Trophoblast cell (in vitro differentiated cells and primary cell): ENCODE data around the gene MIGA2.

Source experiments
- DNase-seq, 2 donors: peaks; one replicate each; pipeline ENCODE4 v3.0.0-alpha.2; 2016
- H2AFZ ChIP-seq: 2 replicates; pipeline ENCODE4 v1.6.1; 2013; ENCODE audit warnings: low read length, moderate library complexity, mild to moderate bottlenecking; ENCODE audit not compliant: insufficient read depth, poor library complexity
- H2AK5ac ChIP-seq: 2 replicates; pipeline ENCODE4 v1.6.1; 2013; ENCODE audit warnings: mild to moderate bottlenecking, low read length
- H2BK120ac ChIP-seq: 2 replicates; pipeline ENCODE4 v1.6.1; 2013; ENCODE audit warnings: low read length, mild to moderate bottlenecking, moderate library complexity; ENCODE audit not compliant: insufficient read depth, poor library complexity
- H2BK12ac ChIP-seq: 2 replicates; pipeline ENCODE4 v1.6.1; 2013; ENCODE audit warnings: mild to moderate bottlenecking, low read length, moderate library complexity
- H2BK5ac ChIP-seq: 2 replicates; pipeline ENCODE4 v1.6.1; 2013; ENCODE audit warnings: low read length, low read depth, moderate library complexity, mild to moderate bottlenecking; ENCODE audit not compliant: poor library complexity
- H3K14ac ChIP-seq: 2 replicates; pipeline ENCODE4 v1.6.1; 2013; ENCODE audit warnings: mild to moderate bottlenecking, low read length
- H3K18ac ChIP-seq: 2 replicates; pipeline ENCODE4 v1.6.1; 2013; ENCODE audit warnings: mild to moderate bottlenecking, low read length
- H3K23ac ChIP-seq: 2 replicates; pipeline ENCODE4 v1.6.1; 2013; ENCODE audit warnings: low read length
- H3K27ac ChIP-seq: 2 replicates; pipeline ENCODE4 v1.5.1; 2013; ENCODE audit warnings: low read depth, mild to moderate bottlenecking, inconsistent platforms, low read length, moderate library complexity
- H3K27me3 ChIP-seq: 2 replicates; pipeline ENCODE4 v1.6.1; 2013; ENCODE audit warnings: inconsistent platforms, mild to moderate bottlenecking, low read length, moderate library complexity; ENCODE audit not compliant: insufficient read depth
- H3K36me3 ChIP-seq, 2 experiments: 1 replicate in 1 of 2; 2 replicates in 1 of 2; pipeline ENCODE4 v1.6.1; 2013; ENCODE audit warnings: low read length in 2 of 2, mild to moderate bottlenecking in 2 of 2, moderate library complexity in 1 of 2; ENCODE audit not compliant: insufficient read depth in 2 of 2, control insufficient read depth in 1 of 2
- H3K4ac ChIP-seq: 2 replicates; pipeline ENCODE4 v1.6.1; 2013; ENCODE audit warnings: low read depth, mild to moderate bottlenecking, low read length, moderate library complexity
- H3K4me1 ChIP-seq, 2 experiments: 1 replicate in 1 of 2; 2 replicates in 1 of 2; pipeline ENCODE4 v1.6.1; 2013; ENCODE audit warnings: low read length in 2 of 2, mild to moderate bottlenecking in 2 of 2, moderate library complexity in 1 of 2; ENCODE audit not compliant: insufficient read depth in 2 of 2, control insufficient read depth in 1 of 2
- H3K4me2 ChIP-seq: 2 replicates; pipeline ENCODE4 v1.6.1; 2013; ENCODE audit warnings: inconsistent platforms, mild to moderate bottlenecking, low read length, moderate library complexity
- H3K4me3 ChIP-seq: 2 replicates; pipeline ENCODE4 v1.5.1; 2013; ENCODE audit warnings: mild to moderate bottlenecking, low read depth, low read length, inconsistent platforms
- H3K79me1 ChIP-seq: one replicate; pipeline ENCODE4 v1.6.1; 2013; ENCODE audit warnings: low read length
- H3K79me2 ChIP-seq: 2 replicates; pipeline ENCODE4 v1.6.1; 2013; ENCODE audit warnings: low read length, mild to moderate bottlenecking; ENCODE audit not compliant: control insufficient read depth, insufficient read depth, poor library complexity
- H3K9ac ChIP-seq: 2 replicates; pipeline ENCODE4 v1.6.1; 2013; ENCODE audit warnings: mild to moderate bottlenecking, low read length
- H3K9me3 ChIP-seq: 2 replicates; pipeline ENCODE4 v1.6.1; 2013; ENCODE audit warnings: low read depth, mild to moderate bottlenecking, control low read depth, inconsistent platforms, low read length; ENCODE audit not compliant: insufficient read depth
- H4K12ac ChIP-seq: 2 replicates; pipeline ENCODE4 v1.6.1; 2013; ENCODE audit warnings: low read depth, mild to moderate bottlenecking, low read length, moderate library complexity
- H4K8ac ChIP-seq: 2 replicates; pipeline ENCODE4 v1.6.1; 2013; ENCODE audit warnings: low read depth, mild to moderate bottlenecking, low read length, moderate library complexity
- H4K91ac ChIP-seq: one replicate; pipeline ENCODE4 v1.6.1; 2013; ENCODE audit warnings: low read depth, mild to moderate bottlenecking, low read length, moderate library complexity
- WGBS: extraction: QIAGEN DNeasy Blood & Tissue Kit; methylation state at CpG from one replicate; pipeline ENCODE4 v1.1.7; 2013; ENCODE audit warnings: missing lambda C conversion rate; ENCODE audit not compliant: insufficient read length, insufficient coverage; ENCODE audit errors: extremely low coverage; 5-methylcytosine and 5-hydroxymethylcytosine counted together

Gene MIGA2

GRCh38 chr9:128995791-128996190, 40.6 kb upstream of the MIGA2 start:
- no peak overlapping the region for H3K9ac ChIP-seq
- H3K36me3 ChIP-seq, result peaks cover 48 to 59% of the 10 kb centered on the region in 2 experiments
- H3K14ac ChIP-seq, result no peak overlapping the region
- H4K91ac ChIP-seq, result no peak overlapping the region
- H3K27ac ChIP-seq, result no peak overlapping the region
- no peak overlapping the region for H2BK12ac ChIP-seq
- no peak overlapping the region for H4K12ac ChIP-seq
- no CpG with 5 or more reads among the region's 5 CpGs for WGBS
- H3K79me2 ChIP-seq, result no peaks in the 10 kb centered on the region
- H3K4me1 ChIP-seq, result no peaks in the 10 kb centered on the region
- H3K4me3 ChIP-seq, result no peak overlapping the region
- H3K4me2 ChIP-seq, result no peak overlapping the region
- no peak overlapping the region for H2BK5ac ChIP-seq
- H3K9me3 ChIP-seq, result peaks cover 3% of the 10 kb centered on the region
- H3K18ac ChIP-seq, result no peak overlapping the region
- H2AFZ ChIP-seq, result no peak overlapping the region
- no peak overlapping the region for H3K4ac ChIP-seq
- H3K27me3 ChIP-seq, result no peaks in the 10 kb centered on the region
- H4K8ac ChIP-seq, result no peak overlapping the region
- H2AK5ac ChIP-seq, result no peak overlapping the region
- H3K23ac ChIP-seq, result no peak overlapping the region
- no peak for DNase-seq
- H2BK120ac ChIP-seq, result no peak overlapping the region
- no peaks in the 10 kb centered on the region for H3K79me1 ChIP-seq

- H3K4me2 ChIP-seq, result no peak overlapping the region
- H3K4me1 ChIP-seq, result no peaks in the 10 kb centered on the region
- H2BK5ac ChIP-seq, result no peak overlapping the region
- no peak overlapping the region for H4K8ac ChIP-seq
- no peaks in the 10 kb centered on the region for H3K79me2 ChIP-seq
- H3K79me1 ChIP-seq, result no peaks in the 10 kb centered on the region
- no peak overlapping the region for H4K91ac ChIP-seq
- H3K27me3 ChIP-seq, result no peaks in the 10 kb centered on the region
- no peak overlapping the region for H3K27ac ChIP-seq
- no peak overlapping the region for H3K14ac ChIP-seq
- no peak overlapping the region for H2BK12ac ChIP-seq
- no peak overlapping the region for H2AK5ac ChIP-seq
- no peak overlapping the region for H3K4me3 ChIP-seq
- no peak overlapping the region for H2AFZ ChIP-seq
- no peak overlapping the region for H3K23ac ChIP-seq
- H3K18ac ChIP-seq, result no peak overlapping the region
- no CpG with 5 or more reads among the region's 6 CpGs for WGBS
- peaks cover 7% of the 10 kb centered on the region for H3K9me3 ChIP-seq
- H4K12ac ChIP-seq, result no peak overlapping the region
- H3K9ac ChIP-seq, result no peak overlapping the region
- no peak for DNase-seq
- peaks cover 62 to 78% of the 10 kb centered on the region in 2 experiments for H3K36me3 ChIP-seq
- no peak overlapping the region for H3K4ac ChIP-seq
- H2BK120ac ChIP-seq, result no peak overlapping the region
Observed at GRCh38 chr9:128998462-128998861, 38.0 kb upstream of the MIGA2 start.

- Histone ChIP-seq H2BK12ac (no peak overlapping the region), H3K23ac (no peak overlapping the region)
- no CpG with 5 or more reads among the region's 13 CpGs for WGBS
Observed at GRCh38 chr9:128999581-129000206, 36.7 kb upstream of the MIGA2 start.

GRCh38 chr9:129001504-129002325, 34.7 kb upstream of the MIGA2 start:
- Histone ChIP-seq H3K9me3 (peaks cover 7% of the 10 kb centered on the region), H3K4me2 (no peak overlapping the region), H3K4me1 (no peaks in the 10 kb centered on the region), H3K27me3 (no peaks in the 10 kb centered on the region), H4K91ac (no peak overlapping the region), H3K79me1 (no peaks in the 10 kb centered on the region), H3K27ac (no peak overlapping the region), H2BK120ac (no peak overlapping the region), H3K9ac (no peak overlapping the region), H3K4ac (no peak overlapping the region), H3K79me2 (no peaks in the 10 kb centered on the region), H3K14ac (no peak overlapping the region), H2BK12ac (no peak overlapping the region), H2AK5ac (no peak overlapping the region), H3K23ac (no peak overlapping the region), H4K8ac (no peak overlapping the region), H3K4me3 (no peak overlapping the region), H4K12ac (no peak overlapping the region), H3K18ac (no peak overlapping the region), H2BK5ac (no peak overlapping the region), H2AFZ (no peak overlapping the region), H3K36me3 (peaks cover 70 to 78% of the 10 kb centered on the region in 2 experiments)
- WGBS, result no CpG with 5 or more reads among the region's 10 CpGs
- DNase-seq, result peak; percentile 66 to 87

More at GRCh38 chr9:128999581-129000206, 36.7 kb upstream of the MIGA2 start:
- H4K8ac ChIP-seq, result no peak overlapping the region
- H4K12ac ChIP-seq, result no peak overlapping the region
- no peak overlapping the region for H3K4ac ChIP-seq
- H3K27me3 ChIP-seq, result no peaks in the 10 kb centered on the region
- H3K79me1 ChIP-seq, result no peaks in the 10 kb centered on the region
- no peak overlapping the region for H3K27ac ChIP-seq
- no peak overlapping the region for H2BK5ac ChIP-seq
- H3K9me3 ChIP-seq, result peaks cover 7% of the 10 kb centered on the region
- H3K4me1 ChIP-seq, result no peaks in the 10 kb centered on the region
- H3K14ac ChIP-seq, result no peak overlapping the region
- H3K18ac ChIP-seq, result no peak overlapping the region
- H3K79me2 ChIP-seq, result no peaks in the 10 kb centered on the region
- H4K91ac ChIP-seq, result no peak overlapping the region
- no peak overlapping the region for H2BK120ac ChIP-seq
- H3K9ac ChIP-seq, result peak overlapping the region; percentile 19
- H3K4me3 ChIP-seq, result no peak overlapping the region
- no peak overlapping the region for H2AFZ ChIP-seq
- DNase-seq, result no peak
- H3K36me3 ChIP-seq, result peaks cover 60 to 71% of the 10 kb centered on the region in 2 experiments
- H3K4me2 ChIP-seq, result no peak overlapping the region
- H2AK5ac ChIP-seq, result no peak overlapping the region
